Esophagus squamous epithelium (tissue), 4 donors: ENCODE measurements around the gene OSCAR.

Experiments used
- POLR2A ChIP-seq, 4 donors: fragments of 450-650 bp; IDR thresholded peaks; one replicate each; pipeline ENCODE4 v1.6.1; 2017; ENCODE audit warnings: antibody characterized with exemption in 4 of 4, mild to moderate bottlenecking in 4 of 4, moderate library complexity in 3 of 4
- TF ChIP-seq, protein P1 (sequence below), 6 experiments: fragments of 450-650 bp in 4 of 6; fragments of 200-600 bp in 2 of 6; sonication (generic) in 2 of 6; IDR thresholded peaks; one replicate each; pipeline ENCODE4 v1.5.1; 2016 to 2019; ENCODE audit warnings: antibody characterized with exemption in 6 of 6, mild to moderate bottlenecking in 4 of 6, moderate library complexity in 4 of 6

DNA sequence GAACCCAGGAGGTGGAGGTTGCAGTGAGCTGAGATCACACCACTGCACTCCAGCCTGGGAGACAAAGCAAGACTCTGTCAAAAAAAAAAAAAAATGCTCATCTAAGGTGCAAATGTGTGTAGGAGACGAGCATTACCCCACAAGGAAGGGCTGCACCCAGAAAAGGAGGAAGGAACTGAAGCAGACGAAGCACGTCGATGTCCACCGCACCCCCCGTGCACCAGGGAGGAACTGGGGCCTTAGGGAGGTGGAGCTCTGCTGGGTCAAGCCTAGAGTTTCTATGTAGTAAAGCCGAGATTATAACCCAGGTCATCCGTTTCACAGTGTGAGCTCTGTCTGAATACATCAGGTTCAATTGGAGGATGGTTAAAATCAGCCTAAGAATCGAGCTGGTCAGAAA is 38.0 kb downstream of the OSCAR start:
- TF ChIP-seq, protein P1, sequence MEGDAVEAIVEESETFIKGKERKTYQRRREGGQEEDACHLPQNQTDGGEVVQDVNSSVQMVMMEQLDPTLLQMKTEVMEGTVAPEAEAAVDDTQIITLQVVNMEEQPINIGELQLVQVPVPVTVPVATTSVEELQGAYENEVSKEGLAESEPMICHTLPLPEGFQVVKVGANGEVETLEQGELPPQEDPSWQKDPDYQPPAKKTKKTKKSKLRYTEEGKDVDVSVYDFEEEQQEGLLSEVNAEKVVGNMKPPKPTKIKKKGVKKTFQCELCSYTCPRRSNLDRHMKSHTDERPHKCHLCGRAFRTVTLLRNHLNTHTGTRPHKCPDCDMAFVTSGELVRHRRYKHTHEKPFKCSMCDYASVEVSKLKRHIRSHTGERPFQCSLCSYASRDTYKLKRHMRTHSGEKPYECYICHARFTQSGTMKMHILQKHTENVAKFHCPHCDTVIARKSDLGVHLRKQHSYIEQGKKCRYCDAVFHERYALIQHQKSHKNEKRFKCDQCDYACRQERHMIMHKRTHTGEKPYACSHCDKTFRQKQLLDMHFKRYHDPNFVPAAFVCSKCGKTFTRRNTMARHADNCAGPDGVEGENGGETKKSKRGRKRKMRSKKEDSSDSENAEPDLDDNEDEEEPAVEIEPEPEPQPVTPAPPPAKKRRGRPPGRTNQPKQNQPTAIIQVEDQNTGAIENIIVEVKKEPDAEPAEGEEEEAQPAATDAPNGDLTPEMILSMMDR (IDR thresholded peaks at IDR 0.05): no peak
- no peak for TF ChIP-seq POLR2A (IDR thresholded peaks at IDR 0.05)
